ENCODE results near the gene BCL7B.
"Not testable (repeated sequence)": the region's sequence is repeated elsewhere in the genome, so short reads cannot be mapped to it uniquely, and the experiment has no call there.

The BCL7B gene

DNA sequence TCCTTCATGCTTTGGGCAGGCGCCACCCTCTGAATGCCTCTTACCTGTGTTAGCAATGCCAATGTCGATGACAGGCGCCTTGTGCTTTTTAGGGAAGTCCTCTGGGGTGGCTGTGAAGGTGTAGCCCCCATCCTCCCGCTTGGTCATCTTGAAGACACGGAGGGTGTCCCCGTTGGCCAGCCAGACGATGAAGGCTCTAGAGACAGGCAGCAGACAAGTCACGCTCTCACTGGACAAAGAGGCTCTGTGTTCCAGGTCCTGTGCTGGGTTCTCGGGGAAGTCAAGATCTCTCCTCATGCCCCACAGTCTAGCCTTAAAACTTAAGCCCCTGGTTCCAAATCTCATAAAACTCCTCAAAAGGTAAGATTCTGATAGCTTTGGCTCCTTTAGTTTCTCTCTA, 15.8 kb upstream of the BCL7B start:
- DNase-seq (ENCODE audit: low read depth in 1 of 2, low spot score in 1 of 2) = no peak

DNA sequence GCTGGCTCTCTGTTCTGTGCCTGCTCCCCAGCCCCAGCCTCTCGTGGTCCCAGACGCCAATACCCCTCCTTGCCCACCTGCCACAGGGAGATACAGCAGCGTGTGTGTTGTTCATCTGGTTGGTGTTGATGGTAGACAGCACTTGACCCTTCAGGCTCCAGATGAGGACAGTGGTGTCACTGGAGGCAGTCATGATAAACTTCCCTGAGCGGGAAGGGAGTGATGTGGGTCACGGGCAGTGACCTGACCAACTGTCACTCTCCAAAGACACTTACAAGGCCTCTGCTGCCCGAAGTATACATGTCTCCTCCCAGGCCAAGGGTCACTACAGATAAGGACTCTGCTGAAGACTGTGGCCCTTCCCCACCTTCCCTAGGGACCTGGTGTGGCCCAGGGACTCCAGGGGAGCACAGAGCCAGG, 15.3 kb upstream of the BCL7B start:
- DNase-seq (ENCODE audit: low read depth in 1 of 2, low spot score in 1 of 2) = no peak

DNA sequence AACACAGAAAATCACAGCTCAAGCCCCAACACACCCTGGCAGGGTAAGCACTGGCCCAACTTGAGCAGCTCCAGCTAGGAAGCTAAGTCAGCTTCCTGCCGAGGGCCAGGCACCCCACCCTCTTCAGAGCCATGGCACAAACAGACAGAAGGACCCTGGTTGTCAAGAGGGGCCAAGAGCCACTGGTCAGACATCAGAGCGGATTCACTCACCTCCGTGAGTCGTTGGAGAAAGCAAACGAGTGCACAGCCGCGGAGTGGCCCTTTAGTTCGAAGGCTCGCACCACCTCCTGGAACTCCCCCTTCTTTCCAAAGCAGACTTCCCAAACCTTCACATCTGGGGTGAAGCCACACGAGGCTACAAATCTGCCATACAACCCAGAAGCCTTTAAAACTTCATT, 13.5 kb upstream of the BCL7B start:
- DNase-seq (ENCODE audit: low read depth in 1 of 2, low spot score in 1 of 2) = no peak

DNA sequence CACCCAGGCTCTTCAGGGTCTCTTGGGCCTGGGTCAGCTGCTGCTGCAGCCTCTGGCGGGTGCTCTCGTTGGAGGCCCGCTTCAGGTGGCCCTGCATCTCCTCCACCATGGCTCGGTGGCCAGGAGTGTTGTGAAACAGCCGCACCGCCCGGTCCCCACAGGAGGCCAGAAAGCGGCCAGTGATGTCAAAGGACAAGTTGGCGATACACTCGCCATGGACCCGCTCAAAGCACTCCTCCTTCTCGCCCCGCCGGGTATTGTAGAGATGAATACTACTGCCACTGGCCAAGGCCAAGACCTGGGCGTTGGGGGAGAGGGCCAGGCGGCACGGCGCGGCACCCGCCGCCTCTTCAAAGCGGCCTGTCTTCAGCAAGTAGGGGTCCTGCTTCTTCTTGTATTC, 13.0 kb upstream of the BCL7B start:
- DNase-seq (ENCODE audit: low read depth in 1 of 2, low spot score in 1 of 2) = no peak

DNA sequence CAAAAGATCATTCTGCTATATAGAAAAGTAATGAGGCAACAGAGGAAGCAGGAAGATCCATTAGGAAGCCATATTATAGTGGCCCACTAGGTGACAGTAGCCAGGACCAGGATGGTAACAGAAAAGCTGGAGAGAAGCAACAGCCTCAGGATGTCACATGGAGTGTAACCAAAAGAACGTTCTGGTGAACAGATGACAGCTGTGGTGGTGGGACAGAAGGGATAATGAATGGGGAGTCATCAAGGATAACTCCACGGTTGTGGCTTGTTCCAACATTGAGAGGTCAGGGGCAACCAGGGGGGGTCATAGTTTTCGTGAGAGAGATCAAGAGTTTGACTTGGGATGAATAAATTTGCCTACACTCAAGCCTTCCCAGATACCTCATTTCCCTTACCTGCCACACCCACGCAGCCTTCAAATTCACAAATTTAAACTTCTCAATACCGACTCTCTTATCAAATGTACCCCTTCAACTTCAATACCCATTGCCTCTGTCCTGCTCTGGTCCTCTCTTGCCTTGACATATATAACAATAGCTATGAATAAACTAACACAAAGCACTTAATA, 11.6 kb upstream of the BCL7B start:
- no peak for DNase-seq (ENCODE audit: low read depth in 1 of 2, low spot score in 1 of 2)

DNA sequence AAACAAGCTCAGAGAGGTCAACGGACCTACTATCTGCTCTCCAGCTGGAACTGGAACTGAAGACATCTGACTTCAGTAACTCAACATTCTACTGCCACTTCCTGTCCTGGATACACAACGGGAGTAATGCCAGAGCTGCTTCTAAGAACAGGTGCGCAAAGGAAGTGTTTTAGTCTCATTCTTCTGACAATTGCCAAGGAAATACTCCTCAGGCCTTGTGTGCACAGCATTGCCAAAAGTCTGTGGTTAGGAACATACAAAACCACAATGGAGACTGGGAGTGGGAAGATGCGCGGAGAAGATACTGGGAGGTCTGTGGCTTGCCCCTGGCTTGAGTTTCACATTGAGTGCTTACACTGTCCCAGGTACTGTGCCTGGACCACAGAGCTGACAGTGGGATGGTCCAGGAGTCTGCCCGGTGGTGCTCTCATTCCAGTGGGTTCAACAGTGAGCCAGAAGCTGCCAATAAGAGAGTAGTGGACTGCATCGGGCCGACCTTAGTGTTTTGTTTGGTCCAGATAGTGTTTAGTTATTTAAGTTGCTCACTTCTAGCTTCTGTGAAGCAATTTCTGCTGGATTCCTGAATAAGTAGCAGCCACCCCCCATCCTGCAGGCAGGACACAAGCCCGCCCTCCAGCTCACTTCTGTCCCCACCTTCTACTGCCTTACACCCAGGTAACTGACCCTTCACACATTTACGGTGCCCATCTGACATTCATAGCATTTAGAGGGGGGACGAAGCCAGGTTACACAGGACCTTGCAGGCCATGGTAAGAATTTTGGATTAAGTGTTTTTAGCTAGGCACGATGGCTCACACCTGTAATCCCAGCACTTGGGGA, 10.6 kb upstream of the BCL7B start:
- DNase-seq (ENCODE audit: low read depth in 1 of 2, low spot score in 1 of 2) = no peak

DNA sequence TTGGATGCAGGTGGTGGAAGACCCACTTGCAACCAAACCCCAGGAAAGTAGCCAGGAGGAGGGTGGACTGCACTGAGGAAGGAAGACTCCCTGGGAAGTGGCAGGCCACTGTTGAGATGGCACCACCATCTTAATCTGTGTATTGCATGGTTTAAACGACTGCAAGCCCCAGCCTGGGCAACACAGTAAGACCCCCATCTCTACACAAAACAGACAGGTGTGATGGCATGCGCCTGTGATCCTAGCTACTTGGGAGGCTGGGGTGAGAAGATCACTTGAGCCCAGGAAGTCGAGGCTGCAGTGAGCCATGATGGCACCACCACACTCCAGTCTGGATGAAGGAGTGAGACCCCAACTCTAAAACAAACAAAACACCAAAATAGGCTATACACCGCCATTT, 9.7 kb upstream of the BCL7B start:
- DNase-seq (ENCODE audit: low read depth in 1 of 2, low spot score in 1 of 2) = no peak

DNA sequence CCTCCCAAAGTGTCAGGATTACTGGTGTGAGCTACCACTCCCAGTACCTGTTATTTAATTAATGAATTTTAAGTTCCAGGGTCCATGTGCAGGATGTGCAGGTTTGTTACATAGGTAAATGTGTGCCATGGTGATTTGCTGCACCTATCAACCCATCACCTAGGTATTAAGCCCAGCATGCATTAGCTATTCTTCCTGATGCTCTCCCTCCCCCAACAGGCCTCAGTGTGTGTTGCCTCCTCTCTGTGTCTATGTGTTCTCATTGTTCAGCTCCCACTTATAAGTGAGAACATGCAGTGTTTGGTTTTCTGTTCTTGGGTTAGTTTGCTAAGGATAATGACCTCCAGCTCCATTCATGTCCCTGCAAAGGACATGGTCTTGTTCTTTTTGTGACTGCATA, 8.9 kb upstream of the BCL7B start:
- DNase-seq (ENCODE audit: low read depth in 1 of 2, low spot score in 1 of 2) = not testable (repeated sequence)

DNA sequence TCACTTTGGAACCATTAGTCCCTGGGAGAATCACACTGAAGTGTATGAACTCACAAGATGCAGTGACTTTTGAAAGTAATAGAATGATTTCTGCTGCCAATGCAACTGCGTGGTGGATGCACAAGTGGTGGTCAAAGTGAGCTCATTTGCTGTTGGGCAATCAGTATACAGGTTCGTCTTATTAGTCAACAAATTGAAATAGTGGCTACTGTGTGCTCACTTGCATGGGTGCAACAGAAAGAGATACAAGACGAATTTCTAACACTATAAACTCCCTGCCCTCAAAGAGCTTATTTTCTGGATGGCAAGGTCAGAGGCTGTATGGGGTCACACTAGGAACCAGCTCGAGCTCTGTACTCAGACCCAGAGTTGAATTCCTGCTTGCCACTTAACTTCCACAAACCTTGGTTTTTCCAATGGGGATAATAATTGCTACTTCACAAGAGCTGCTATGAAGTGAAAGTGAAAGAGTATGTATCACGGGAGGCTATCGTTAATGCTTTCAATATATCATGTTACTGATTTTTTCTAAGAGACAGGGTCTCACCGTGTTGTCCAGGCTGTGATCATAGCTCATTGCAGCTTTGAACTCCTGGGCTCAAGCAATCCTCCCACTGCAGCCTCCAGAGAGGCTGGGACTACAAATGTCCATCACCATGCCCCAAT, 8.3 kb upstream of the BCL7B start:
- no peak for DNase-seq (ENCODE audit: low read depth in 1 of 2, low spot score in 1 of 2)

DNA sequence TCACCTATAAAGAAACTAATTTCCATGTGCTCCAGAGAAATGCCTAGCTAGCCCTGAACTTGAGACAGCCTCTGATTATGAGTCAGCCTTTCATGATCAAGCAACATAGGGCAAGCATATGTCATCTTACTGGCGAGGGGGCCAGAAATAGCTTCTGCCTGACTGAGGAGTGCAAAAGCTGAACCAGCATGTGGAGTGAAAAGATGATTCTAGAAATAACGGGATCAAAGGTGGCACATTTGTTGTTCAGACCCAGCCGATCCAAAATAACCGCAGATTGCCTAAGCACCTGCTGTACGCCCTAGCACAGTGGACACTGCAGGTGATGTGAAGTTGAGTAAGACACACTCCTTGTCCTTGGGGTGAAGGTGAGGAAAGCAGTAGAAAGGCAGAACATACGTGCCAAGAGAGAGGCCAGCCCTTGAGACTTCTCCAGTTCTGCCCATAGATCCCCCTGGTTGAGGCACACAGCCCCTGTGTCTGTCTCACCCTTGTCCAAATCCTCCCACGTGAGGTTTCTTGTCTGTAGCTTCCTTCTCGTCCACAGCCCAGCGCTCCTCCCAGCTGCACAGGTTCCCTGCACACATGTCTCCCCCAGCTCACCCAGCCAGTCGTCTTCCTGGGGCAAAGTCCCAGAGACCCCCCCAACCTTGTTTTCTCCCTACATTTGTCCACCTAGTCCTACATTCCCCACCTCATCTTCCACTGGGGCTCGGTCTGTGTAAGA, 2.8 kb upstream of the BCL7B start:
- no peak for DNase-seq (ENCODE audit: low read depth in 1 of 2, low spot score in 1 of 2)

DNA sequence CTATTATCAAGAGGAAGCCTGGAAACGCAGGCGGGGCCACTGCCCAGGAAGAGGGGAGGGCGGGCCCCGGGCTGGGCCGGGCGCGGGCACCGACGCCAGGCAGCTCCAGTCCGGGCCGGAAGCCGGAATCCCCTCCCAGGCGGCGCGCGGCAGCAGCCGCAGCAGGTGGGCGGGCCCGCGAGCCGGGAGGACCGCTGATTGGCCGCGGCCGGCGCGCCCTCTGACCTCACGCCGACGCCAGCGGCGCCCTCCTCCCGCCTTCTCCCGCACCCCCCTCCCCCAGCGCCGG, 438 bp downstream of the BCL7B start:
- DNase-seq (ENCODE audit: low read depth in 1 of 2, low spot score in 1 of 2) = peak; percentile 83 to 85

DNA sequence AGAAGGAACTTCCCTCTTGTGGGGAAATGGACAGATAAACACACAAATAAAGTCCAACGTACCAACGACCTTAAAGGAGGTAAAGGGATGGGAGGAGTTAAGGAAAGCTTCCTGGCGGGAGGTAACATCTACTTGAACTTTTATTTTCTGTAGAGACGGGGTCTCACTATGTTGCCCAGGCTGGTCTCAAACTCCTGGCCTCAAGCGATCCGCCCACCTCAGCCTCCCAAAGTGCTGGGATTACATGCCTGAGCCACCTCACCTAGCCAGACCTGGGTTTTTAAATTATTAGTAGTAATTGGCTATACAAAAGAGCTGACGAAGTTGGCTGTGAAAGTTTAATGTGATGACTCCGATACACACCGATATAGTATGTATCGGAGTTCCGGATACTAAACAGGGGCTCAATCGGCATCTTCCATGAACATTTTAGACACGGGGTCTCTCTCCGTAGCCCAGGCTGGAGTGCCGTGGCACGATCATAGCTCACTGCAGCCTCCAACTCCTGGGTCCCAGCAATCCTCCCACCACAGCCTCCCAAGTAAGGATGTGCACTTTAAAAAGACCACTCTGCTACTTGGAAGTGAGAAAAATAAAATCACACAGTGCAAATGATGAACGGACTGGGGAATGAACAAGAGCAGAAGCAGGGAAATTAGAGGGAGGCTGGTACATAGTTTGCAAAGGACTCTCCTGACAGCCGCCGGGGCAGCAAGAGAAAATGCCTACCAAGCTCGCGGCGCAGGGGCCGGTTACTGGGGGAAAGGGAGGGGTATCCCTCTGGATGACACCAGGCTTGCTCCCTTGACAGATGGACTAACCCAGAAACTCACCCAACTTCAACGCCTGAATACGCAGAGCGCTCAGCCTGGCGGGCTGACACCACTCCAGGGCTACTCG, 1.0 kb downstream of the BCL7B start:
- no peak for DNase-seq (ENCODE audit: low read depth in 1 of 2, low spot score in 1 of 2)

DNA sequence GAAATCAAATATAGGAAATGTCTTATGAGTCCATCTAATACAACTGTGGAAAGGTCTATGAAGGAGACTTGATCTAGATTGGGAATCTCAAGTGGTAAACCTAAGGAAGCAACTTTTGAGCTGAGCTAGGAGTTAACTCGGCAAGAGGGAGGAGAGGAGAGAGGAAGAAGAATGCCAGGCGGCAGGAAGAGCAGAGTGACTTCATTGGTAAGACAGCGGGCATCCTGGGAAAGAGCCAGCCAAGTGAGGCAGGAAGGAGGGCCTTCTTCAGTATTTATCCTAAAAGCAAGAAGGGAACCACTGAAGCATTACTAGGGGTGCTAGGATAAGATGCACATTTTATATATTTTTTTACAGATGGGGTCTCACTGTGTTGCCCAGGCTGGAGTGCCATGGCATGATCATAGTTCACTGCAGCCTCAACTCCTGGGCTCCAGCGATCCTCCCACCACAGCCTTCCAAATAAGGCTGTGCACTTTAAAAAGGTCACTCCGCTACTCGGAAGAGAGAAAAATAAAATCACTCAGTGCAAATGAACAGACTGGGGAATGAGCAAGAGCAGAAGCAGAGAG, 2.0 kb downstream of the BCL7B start:
- DNase-seq (ENCODE audit: low read depth in 1 of 2, low spot score in 1 of 2) = no peak

DNA sequence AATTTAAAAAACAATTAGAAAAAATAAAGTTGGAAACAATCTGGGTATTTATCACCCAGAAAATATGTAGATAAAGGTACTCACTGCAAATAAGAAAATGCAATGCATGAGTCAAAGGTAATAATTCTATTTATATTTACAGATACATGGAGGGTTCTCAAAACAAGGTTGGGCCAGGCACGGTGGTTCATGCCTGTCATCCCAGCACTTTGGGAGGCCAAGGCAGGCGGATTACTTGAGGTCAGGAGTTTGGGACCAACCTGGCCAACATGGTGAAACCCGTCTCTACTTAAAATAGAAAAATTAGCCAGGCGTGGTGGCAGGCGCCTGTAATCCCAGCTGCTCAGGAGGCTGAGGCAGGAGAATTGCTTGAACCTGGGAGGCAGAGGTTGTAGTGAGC, 7.4 kb downstream of the BCL7B start:
- not testable (repeated sequence) for DNase-seq (ENCODE audit: low read depth in 1 of 2, low spot score in 1 of 2)

DNA sequence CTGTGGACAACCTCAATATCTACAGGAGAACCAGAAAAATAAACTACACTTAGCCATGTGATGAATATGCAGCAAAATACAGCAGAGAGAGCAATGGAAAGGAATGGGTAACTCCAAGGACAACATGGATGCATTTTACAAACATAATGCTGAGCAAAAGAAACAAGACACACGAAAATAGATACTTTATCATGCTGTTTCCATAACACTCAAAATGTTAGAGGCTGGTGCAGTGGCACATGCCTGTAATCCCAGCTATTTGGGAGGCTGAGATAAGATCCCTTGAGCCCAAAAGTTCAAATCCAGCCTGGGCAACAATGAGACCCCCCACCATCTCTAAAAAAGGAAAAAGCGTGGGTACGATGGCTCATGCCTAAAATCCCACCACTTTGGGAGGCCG, 8.3 kb downstream of the BCL7B start:
- DNase-seq (ENCODE audit: low read depth in 1 of 2, low spot score in 1 of 2) = no peak

DNA sequence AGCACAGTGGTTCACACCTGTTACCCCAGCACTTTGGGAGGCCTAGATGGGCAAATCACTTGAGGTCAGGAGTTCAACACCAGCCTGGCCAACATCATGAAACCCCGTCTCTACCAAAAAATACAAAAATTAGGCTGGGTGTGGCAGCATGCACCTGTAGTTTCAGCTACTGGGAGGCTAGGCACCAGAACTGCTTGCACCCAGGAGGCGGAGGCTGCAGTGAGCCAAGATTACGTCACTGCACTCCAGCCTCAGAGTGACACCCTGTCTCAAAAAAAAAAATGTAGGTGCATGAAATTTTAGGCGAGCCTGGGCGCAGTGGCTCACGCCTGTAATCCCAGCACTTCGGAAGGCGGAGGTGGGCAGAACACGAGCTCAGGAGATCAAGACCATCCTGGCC, 9.6 kb downstream of the BCL7B start:
- DNase-seq (ENCODE audit: low read depth in 1 of 2, low spot score in 1 of 2) = no peak

DNA sequence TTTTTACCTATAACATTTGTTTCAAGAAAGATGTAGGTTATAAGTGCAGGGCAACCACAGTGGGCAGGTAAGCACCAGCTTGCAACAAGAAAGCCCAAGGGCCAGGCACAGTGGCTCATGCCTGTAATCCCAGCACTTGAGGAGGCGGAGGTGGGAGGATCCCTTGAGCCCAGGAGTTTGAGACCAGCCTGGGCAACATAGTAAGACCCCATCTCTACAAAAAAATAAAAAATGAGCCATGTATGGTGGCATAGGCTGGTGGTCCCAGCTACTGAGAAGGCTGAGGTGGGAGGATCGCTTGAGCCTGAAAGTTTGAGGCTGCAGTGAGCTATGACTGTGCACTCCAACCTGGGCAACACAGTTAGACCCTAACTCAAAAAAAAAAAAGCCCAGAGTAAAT, 12.8 kb downstream of the BCL7B start:
- no peak for DNase-seq (ENCODE audit: low read depth in 1 of 2, low spot score in 1 of 2)

DNA sequence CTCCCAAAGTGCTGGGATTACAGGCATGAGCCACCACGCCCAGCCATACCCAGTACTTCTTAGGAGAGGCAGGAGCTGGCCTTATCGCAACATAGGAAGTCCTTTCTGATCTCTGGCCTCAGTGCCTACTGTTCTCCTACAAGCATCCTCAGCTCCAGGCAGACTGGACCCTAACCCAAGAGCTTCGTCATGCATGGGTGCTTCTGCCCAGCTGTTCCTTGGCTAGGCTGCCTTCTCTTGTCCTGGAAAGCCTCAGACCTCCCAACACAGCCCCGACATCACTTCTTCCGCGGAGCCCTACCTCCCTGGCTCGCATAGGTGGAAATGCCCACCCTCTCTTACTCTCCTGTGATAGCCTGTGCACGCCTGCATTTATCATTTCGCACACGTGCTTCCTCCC, 15.8 kb downstream of the BCL7B start:
- no peak for DNase-seq (ENCODE audit: low read depth in 1 of 2, low spot score in 1 of 2)

DNA sequence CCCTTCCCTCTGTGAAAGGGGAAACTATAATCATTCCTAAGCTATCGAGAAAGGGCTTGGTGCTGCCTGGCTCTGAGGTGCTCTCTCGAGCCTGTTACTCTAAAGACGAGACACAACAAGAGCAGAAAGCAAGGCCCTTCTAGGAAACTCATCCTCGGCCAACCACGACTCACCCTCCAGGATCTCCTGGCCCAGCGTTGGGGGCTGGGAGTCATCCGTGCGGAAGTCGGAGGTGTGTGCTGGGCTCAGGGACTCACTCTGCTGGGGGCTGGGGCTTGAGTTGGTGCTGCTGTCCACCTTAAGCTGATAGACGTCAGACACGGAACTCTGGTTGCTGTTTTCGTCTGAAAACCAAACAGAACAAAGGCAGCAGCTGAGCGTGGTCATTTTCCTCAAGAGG, 17.8 kb downstream of the BCL7B start:
- no peak for DNase-seq (ENCODE audit: low read depth in 1 of 2, low spot score in 1 of 2)

DNA sequence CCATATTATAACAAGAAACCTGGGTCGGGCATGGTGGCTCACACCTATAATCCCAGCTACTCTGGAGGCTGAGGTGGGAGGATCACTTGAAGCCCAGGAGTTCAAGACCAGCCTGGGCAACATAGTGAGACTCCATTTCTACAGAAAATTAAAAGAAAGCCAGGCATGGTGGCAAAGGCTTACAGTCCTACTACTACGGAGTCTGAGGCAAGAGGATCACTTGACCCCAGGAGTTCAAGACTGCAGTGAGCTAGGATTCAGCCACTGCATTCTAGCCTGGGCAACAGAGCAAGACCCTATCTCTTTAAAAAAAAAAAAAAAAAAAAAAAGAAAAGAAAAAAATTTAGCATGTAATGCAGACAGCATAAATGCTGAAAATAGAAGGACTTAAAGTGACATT, 19.0 kb downstream of the BCL7B start:
- not testable (repeated sequence) for DNase-seq (ENCODE audit: low read depth in 1 of 2, low spot score in 1 of 2)

DNA sequence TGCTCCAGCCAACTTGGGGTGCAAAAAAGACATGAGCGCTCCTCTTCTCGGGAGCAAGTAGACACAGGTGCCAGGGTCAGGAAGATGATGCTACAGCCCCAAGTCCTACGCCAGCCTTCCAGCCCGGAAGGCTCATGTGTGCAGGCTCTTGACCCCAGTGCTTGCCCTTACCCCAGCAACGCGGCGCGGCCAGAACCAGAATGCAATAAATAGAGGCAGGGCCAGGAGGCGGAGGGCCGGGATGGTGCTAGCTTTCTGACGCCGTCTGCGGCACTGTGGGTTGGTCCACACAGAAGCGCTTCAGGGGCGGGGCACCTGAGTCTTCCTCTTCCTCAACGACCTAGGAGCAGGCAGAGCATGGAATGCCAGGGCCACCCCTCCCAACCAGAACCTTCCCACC, 20.4 kb downstream of the BCL7B start:
- DNase-seq (ENCODE audit: low read depth in 1 of 2, low spot score in 1 of 2) = no peak

All from stimulated activated CD4-positive, alpha-beta T cell treated with anti-CD3 and anti-CD28 coated beads, Interleukin-15, amount 100 ng/mL, for 1 hour (primary cell).